ENCODE measurements around the gene JMJD8.

GRCh38 chr16:719815-720446 lies 35.8 kb upstream of the JMJD8 start:
- TF ChIP-seq CTCF (conservative IDR thresholded peaks at IDR 0.05; ENCODE audit: low read length) (no peak; the same call in 1 of the 2 replicates), EZH2phosphoT487 (IDR thresholded peaks at IDR 0.05; ENCODE audit: borderline replicate concordance, low read depth, low read length) (no peak)
